CD4-positive, alpha-beta T cell treated with Interleukin-15 for 1 hour (primary cell): ENCODE results near the gene TBXAS1.
"Not testable (repeated sequence)": the region's sequence is repeated elsewhere in the genome, so short reads cannot be mapped to it uniquely, and the experiment has no call there.

Source experiments
- DNase-seq: peaks from one replicate; pipeline ENCODE4 v3.0.0-alpha.2; 2020

The TBXAS1 gene

GRCh38 chr7:139828446-139828845, 618 bp upstream of the TBXAS1 start:
- no peak for DNase-seq

- DNase-seq, result no peak
Measured at GRCh38 chr7:139829775-139830117, 682 bp downstream of the TBXAS1 start.

- DNase-seq, result no peak
Measured at GRCh38 chr7:139830292-139830691, 1.2 kb downstream of the TBXAS1 start.

- DNase-seq, result no peak
Measured at GRCh38 chr7:139830782-139831501, 1.9 kb downstream of the TBXAS1 start.

GRCh38 chr7:139835848-139836247, 6.8 kb downstream of the TBXAS1 start:
- not testable (repeated sequence) for DNase-seq

GRCh38 chr7:139837291-139837690, 8.2 kb downstream of the TBXAS1 start:
- not testable (repeated sequence) for DNase-seq

GRCh38 chr7:139838276-139838675, 9.2 kb downstream of the TBXAS1 start:
- DNase-seq, result no peak

GRCh38 chr7:139838876-139839275, 9.8 kb downstream of the TBXAS1 start:
- no peak for DNase-seq

- no peak for DNase-seq
Measured at GRCh38 chr7:139840776-139841175, 11.7 kb downstream of the TBXAS1 start.

GRCh38 chr7:139842401-139843210, 13.5 kb downstream of the TBXAS1 start:
- no peak for DNase-seq

GRCh38 chr7:139843211-139843537, 14.1 kb downstream of the TBXAS1 start:
- DNase-seq, result not testable (repeated sequence)

GRCh38 chr7:139844779-139845442, 15.8 kb downstream of the TBXAS1 start:
- no peak for DNase-seq

- DNase-seq, result no peak
Measured at GRCh38 chr7:139845443-139845805, 16.4 kb downstream of the TBXAS1 start.

- no peak for DNase-seq
Measured at GRCh38 chr7:139846297-139846696, 17.2 kb downstream of the TBXAS1 start.

- no peak for DNase-seq
Measured at GRCh38 chr7:139848274-139848673, 19.2 kb downstream of the TBXAS1 start.

GRCh38 chr7:139850906-139851305, 21.8 kb downstream of the TBXAS1 start:
- DNase-seq, result no peak

GRCh38 chr7:139851770-139852481, 22.9 kb downstream of the TBXAS1 start:
- DNase-seq, result no peak

GRCh38 chr7:139852482-139852845, 23.4 kb downstream of the TBXAS1 start:
- no peak for DNase-seq

GRCh38 chr7:139853506-139854123, 24.6 kb downstream of the TBXAS1 start:
- no peak for DNase-seq

- DNase-seq, result peak; percentile 44
Measured at GRCh38 chr7:139854124-139854511, 25.1 kb downstream of the TBXAS1 start.

GRCh38 chr7:139854803-139855497, 25.9 kb downstream of the TBXAS1 start:
- DNase-seq, result no peak

- peak; percentile 60 for DNase-seq
Measured at GRCh38 chr7:139855498-139856270, 26.6 kb downstream of the TBXAS1 start.
